ENCODE results near the gene MED20.
A peak's percentile ranks its signal among the peaks of the same experiment; 100 is the strongest.
"Not testable (repeated sequence)": the region's sequence is repeated elsewhere in the genome, so short reads cannot be mapped to it uniquely, and the experiment has no call there.

Gene MED20, protein sequence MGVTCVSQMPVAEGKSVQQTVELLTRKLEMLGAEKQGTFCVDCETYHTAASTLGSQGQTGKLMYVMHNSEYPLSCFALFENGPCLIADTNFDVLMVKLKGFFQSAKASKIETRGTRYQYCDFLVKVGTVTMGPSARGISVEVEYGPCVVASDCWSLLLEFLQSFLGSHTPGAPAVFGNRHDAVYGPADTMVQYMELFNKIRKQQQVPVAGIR

DNA sequence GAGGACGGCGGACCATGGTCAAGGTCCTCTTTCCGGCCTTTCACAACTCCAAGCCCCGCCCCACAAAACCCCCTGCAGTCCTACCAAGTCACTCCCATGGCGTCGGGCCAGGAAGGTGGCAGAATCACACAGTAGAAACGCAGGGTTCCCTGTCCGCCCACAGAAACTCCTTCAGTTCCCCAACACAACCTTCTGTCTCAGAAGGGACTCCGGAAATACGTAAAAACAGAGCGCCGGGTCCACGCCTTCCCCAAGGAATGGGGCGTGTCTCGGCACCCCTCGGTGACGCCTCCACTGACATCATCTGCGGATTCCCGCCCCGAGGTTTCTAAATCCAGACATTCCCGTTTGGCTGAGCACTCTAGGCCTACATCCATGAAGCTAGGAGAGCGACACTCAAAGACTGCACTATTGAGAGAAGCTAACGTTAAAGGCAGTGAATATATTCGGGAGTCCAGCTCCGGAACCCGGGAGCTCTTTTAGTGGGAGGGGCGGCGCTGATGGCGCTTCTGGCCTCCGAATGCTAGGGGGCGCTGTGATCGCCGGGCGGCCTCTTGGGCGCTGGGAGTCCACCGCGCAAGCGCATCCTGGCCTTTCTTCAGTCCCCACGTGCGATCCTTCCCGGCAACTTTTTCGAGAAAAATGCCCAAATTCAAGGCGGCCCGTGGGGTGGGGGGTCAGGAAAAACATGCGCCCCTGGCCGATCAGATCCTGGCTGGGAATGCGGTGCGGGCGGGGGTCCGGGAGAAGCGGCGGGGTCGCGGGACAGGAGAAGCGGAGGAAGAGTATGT, at the start of gene MED20, which contains the start of gene BYSL:
MED20 (minus strand) TSS at position 219 of the 791 bp plus-strand sequence; CDS start at position 98, 121 bp downstream.
BYSL (plus strand) TSS at position 579 of the 791 bp plus-strand sequence; CDS start at position 643, 64 bp downstream.
- DNase-seq: peak; percentile 95

DNA sequence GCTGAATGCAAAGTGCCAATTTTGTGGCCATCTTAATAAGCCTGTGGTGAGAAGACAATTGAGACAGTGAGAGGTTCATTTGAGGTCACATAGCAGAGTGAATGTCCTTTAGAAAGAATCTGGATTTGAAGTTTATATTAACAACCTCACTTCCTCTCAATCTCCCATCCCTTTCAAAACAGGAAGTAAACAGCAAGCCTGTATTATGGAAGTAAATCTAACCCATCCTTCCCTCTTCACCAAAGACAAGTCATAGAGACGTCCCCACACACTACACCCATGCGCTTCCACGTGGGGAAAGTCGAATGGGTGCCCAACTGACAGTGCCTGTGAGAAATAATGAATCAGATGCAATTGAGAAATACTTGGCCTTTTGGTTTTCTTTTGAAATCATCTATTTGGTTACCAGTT, 49.5 kb upstream of the MED20 start:
- DNase-seq: peak; percentile 60

GRCh38 chr6:41967312-41968287, 46.7 kb upstream of the MED20 start:
- DNase-seq: no peak

GRCh38 chr6:41966961-41967311, 46.0 kb upstream of the MED20 start:
- DNase-seq: no peak

DNA sequence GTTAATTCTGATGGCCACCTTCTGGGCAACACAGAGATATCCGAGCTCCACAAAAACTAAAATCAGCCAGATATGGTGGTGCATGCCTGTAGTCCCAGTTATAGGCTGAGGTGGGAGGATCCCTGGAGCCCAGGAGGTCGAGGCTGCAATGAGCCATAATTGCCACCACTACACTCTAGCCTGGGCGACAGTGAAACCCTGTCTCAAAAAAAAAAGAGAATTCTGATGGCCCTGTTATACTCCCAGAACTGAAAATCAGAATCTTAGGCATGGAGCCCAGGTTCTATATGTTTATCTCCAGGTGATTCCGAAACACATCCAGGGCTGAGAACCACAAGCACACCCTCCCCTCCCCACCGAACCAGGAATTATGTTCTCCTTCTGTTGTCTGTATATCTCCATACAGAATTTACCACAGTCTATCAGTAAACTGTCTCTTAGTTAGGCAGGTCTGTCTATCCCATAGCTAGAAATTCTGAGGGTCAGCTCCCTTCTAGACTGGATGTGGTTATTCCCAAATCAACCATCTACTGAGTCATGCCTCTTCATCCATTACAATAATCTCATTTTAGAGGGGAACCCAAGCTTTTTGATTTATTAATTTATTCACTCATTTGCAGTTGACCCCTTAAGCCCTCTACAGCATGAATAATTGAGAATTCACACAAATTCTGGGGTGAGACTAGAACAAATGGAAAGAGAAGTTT, 45.4 kb upstream of the MED20 start:
- DNase-seq: peak; percentile 0

DNA sequence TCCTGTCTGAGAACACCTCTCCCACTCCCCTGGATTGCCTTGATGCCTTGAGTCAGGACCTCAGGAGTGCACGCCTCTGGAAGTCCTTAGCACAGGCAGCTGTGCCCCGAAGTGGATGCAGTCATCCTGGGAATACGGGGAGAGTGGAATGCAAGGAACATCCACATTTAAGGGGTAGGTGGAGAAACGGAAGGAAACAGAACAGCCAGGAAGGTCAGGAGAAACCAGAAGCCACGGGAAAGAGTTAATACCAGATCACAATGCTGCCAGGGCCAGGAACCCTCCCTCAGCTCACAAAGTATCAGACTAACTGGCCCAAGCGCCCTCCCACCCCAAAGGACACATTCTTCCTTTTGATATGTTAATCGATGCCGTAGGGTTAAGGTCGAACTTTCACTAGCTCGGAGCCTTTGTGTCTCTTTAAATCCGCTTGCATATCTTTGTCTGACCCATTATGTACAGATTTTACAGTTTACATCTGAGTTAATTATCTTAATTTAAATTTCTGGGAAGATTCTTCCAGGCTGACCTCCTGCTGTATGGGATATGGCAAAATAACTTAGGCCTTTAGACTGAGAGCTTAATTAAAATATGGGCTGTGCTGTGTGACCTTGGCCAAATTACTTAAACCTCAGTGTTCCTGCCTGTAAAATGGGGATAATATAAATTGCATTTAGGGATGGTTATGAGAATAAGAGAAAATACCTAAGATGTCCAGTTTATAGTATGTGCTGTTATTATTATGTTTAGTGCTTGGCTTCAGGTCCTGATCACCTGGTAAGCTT, 44.7 kb upstream of the MED20 start:
- DNase-seq: peak; percentile 0

DNA sequence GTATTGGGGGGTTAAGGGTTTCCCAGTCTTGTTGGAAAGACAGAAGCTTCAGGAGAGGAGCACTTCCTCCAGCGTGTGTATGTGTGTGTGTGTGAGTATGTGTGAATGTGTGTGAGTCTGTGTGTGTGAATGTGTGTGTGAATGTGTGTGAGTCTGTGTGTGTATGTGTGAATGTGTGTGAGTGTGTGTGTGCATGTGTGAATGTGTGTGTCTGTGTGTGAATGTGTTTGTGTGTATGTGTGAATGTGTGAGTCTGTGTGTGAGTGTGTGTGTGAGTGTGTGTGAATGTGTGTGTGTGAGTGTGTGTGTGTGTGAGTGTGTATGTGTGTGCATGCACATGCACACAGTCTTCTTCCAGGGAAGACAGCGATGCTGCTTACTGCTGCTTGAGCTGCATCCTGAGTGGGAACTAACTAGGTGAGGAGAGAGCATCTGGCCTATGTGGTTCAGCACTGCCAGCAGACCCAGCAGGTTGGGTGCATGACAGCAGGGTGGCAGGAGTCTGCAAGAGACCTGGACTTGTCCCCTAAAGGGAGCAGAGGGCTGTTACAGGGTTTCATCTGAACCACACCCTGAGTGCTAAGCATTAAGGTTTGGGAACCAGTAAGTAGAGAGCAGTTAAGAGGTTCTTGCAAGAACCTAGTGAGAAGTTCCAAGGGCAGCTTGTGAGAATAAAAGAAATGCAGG, 43.4 kb upstream of the MED20 start:
- peak; percentile 15 for DNase-seq

DNA sequence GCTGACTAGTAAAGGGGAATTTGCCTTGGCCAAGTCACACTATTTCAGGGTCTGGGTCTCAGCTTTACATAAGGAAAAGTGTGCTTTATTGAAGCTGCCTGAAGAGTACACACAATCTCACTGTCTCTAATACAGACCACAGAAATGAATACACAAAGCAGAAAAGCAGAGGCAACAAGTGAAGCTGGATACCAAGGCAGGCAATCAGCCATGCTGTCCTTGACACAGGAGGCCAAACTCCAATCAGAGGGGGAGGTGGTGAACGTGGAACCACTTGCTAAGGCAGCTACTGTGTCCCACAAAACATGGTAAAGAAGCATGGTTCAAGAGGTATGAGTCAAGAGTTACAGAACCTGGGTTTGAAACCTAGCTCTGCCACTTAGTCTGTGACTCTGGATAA, 42.4 kb upstream of the MED20 start:
- DNase-seq: peak; percentile 7

DNA sequence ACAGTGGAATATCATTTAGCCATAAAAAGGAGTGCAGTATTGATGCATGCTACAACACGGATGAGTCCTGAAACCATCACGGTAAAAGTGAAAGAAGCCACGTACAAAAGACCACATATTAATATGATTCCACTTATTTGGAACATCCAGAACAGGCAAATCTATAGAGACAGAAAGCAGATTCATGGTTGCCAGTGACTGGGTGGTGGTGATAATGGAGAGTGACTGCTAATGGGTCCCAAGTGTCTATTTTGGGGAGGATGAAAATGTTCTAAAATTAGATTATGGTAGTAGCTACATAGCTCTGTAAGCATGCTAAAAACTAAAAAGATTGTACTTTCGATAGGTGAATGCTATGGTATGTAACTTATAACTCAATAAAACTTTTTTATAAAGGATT, 39.1 kb upstream of the MED20 start:
- no peak for DNase-seq

DNA sequence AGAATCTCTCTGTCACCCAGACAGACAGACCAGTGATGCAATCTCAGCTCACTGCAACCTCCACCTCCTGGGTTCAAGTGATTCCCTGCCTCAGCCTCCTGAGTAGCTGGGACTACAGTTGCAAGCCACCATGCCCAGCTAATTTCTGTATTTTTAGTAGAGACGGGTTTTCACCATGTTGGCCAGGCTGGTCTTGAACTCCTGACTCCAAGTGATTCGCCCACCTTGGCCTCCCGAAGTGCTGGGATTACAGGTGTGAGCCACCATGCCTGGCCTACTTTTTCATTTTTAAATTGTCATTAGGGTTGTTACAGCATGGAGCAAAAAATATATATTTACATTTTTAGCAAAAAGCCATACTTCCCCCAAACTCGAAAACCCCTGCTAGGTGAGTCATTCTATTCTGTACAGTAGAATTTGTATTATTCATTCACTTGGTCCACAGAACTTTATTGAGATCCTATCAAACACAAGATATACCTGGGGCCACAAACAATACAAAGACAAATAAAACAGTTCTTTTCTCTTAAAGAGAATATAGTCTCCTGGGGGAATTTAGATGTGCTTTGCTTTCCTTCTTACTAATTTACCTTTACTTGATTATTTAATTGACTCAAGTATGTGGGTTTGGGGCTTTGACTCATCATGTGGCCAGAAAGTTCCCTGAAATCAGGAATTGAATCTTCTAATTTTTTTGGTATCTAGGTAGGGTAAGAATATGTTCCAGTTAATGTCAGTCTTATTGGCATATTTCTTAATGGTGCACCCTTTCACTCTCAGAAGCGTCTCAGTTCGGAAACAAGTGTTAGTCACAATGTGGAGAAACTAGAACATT, 37.3 kb upstream of the MED20 start:
- no peak for DNase-seq

DNA sequence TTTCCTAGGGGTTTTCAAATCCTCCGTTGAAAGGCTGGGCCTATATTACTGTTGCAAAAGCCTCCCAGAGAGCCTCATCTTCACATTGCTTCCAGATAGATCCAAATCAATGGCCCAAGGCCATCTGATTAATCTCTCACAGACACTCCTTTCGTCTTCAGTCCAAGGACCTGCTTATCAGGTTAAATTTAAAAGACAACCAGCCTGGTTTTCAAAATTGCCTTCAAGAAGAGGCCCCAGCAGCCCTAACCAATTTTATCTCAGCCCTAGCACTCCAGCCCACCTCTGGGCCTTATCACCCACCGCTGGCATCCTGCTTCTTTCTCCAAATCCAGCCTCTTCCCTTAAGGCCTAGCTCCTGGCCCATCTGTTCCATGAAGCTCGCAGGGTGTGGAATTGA, 36.2 kb upstream of the MED20 start:
- DNase-seq: no peak

- DNase-seq: no peak
Measured at GRCh38 chr6:41955412-41955811, 34.5 kb upstream of the MED20 start.

- DNase-seq: no peak
Measured at GRCh38 chr6:41954668-41955067, 33.7 kb upstream of the MED20 start.

GRCh38 chr6:41947581-41948220, 26.8 kb upstream of the MED20 start:
- DNase-seq: no peak

DNA sequence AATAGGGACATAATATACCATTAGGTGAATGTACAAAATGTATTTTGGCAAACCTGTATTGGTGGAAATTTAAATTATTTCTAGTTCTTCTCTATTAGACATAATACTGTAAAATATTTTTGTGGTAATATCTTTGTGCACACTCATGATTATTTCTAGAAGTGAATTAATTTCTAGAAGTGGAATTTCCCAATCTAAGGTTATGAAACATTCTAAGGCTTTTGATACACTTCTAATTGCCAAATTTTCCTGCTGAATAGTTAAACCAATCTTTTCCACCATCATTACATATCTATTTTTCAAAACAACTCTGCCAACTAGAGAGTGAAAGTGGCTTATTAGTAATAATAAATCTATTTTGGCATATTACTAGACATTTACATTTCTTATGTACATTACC, 22.5 kb upstream of the MED20 start:
- DNase-seq: no peak

GRCh38 chr6:41942882-41943281, 21.9 kb upstream of the MED20 start:
- DNase-seq: not testable (repeated sequence)

DNA sequence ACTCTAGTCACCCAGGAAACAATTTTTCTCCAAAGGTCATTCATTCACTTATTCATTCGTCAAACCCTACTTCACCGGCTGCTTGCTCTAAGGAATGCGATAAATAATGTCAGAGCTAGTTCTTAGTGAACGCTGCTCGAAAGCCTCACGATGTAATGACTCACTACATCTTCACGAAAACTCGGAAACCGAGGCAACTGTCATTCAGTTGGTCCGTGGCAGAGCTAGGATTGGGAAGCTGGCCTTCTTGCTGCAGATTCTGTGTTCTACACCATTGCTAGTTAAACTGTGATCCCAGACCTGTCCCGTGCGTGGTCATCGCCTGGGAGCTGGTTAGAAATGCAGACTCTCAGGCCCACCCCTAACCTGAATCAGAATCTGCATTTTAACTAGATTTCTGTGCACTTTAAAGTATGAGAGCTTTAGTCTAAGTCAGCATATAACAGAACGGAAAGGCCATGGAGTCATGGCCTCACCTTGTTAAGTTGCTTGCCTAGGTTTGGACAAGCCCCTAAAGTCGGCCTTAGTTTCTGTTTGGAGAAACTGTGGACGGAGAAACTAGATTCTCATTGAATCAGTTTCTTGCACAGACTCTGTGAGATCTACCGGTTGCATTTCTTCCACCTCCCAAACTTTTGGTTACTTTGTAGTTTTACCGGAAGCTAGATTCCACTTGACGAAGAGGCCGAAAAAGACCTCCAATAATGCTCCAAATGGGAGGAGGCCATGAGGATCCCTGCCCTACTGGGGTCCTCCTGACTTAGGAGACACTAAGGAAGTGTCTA, 21.3 kb upstream of the MED20 start:
- peak; percentile 26 for DNase-seq

DNA sequence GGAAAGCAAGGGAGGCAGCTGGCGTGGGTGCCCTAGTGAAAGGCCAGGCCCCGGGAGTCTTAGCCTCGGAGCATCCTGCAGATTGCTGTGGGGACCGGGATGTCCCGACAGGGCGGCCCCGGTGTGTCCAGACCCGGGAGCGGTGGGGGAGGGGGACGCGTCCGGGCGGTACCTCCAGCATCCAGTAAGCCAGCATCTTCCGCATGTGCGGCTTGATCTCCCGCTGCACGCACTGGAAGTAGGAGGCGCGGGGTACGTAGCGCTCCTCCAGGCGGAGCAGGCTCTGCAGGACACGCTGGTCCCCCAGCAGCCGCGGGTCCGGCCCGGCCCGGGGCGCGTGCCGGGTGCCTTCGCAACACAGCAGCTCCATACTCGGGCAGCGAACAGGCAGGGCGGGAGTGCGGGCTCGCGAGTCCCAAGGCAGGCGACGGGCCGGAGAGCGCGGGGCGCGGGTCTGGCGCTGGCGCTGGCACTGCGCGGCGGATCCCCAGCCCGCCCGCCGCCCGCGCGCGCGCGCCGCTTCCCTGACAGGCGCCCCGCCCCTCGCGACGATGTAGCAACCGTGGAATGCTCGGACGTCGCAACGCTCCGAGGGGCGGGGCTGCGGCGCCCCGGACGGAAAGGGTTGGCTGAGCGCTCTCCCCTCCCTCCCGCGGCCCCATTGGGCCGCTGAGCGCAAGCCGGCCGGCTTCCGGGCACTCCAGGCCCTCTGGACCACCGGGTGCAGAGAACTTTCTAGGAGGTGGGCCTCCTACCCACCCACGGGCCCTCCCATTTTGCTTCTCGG, 20.5 kb upstream of the MED20 start, which contains the start of gene CCND3:
CCND3 (minus strand) TSS at position 529 of the 787 bp plus-strand sequence; CDS start at position 370, 159 bp downstream.
- DNase-seq: peak; percentile 85
